ENCODE results near the gene ZBTB34.
"Not testable (repeated sequence)": the region's sequence is repeated elsewhere in the genome, so short reads cannot be mapped to it uniquely, and the experiment has no call there.

ZBTB34 gene, protein sequence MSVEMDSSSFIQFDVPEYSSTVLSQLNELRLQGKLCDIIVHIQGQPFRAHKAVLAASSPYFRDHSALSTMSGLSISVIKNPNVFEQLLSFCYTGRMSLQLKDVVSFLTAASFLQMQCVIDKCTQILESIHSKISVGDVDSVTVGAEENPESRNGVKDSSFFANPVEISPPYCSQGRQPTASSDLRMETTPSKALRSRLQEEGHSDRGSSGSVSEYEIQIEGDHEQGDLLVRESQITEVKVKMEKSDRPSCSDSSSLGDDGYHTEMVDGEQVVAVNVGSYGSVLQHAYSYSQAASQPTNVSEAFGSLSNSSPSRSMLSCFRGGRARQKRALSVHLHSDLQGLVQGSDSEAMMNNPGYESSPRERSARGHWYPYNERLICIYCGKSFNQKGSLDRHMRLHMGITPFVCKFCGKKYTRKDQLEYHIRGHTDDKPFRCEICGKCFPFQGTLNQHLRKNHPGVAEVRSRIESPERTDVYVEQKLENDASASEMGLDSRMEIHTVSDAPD

DNA sequence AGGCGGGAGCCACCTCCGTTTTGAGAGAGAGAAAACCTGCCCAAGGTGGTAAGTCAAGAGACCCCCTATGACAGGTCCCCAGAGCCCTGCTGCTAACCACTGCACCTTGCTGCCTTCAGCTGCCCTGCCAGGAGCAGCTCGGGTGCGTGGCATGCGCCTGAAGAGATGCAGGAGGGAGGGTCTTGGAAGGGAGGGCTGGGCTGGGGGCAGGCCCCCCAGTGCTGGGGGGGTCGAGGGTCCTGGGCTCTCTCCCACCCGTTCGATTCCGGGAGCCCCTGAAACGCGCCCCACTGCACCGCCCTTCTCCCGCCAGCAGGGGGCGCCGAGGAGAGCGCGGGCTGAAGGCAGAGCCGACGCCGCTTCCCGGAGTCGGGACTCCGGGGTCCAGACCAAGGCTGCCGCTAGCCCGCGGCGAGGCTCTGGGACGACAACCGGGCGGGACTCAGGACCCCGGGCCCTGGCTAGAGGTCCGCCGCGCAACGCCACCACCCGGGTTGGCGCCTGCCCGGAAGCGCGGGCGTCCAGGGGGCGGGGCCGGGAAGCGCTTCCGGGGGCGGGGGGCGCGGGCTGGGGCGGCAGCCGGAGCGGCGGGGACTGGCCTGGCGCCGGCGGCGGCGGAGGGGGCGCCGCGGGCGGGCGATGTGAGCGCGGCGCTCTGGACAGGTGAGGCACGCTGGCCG lies at the start of gene ZBTB34:
Gene ZBTB34 (plus strand): TSS at position 563 of the 680 bp plus-strand sequence. CDS start 18,761 bp downstream, outside the sequence.
- peak; percentile 48 to 58 for DNase-seq (ENCODE audit: low read depth in 2 of 2)

GRCh38 chr9:126813072-126813471 lies 47.4 kb upstream of the ZBTB34 start:
- no peak for DNase-seq (ENCODE audit: low read depth in 2 of 2)

GRCh38 chr9:126814091-126814490 lies 46.3 kb upstream of the ZBTB34 start:
- DNase-seq (ENCODE audit: low read depth in 2 of 2) = no peak

DNA sequence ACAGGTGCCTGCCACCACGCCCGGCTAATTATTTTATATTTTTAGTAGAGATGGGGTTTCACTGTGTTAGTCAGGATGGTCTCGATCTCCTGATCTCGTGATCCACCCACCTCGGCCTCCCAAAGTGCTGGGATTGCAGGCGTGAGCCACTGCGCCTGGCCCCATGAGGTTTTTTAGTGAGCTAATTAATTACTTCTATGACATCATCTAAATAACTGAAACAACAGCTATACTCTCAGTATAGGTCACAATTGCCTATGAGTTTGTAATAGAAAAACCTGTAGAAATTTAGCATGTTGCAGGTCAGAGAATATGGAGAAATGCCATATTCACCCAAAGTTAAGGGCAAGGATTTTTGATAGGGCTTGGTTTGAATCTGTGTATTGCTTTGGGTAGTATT lies 42.8 kb upstream of the ZBTB34 start:
- DNase-seq (ENCODE audit: low read depth in 2 of 2) = not testable (repeated sequence)

GRCh38 chr9:126818482-126818881 lies 42.0 kb upstream of the ZBTB34 start:
- no peak for DNase-seq (ENCODE audit: low read depth in 2 of 2)

DNA sequence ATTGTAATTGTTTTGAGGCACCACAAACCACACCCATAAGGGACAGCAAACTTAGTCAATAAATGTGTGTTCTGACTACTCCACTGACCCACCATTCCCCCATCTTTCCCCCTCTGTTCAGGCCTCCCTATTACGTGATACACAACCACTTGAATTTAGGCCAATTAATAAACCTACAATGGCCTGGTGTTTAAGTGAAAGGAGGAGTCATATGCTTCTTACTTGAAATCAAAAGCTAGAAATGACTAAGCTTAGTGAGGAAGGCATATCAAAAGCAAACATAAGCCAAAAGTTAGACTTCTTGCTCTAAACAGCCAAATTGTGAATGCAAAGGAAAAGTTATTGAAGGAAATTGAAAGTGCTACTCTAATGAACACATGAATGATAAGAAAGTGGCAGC lies 41.0 kb upstream of the ZBTB34 start:
- DNase-seq (ENCODE audit: low read depth in 2 of 2) = no peak

GRCh38 chr9:126822278-126822677 lies 38.2 kb upstream of the ZBTB34 start:
- no peak for DNase-seq (ENCODE audit: low read depth in 2 of 2)

DNA sequence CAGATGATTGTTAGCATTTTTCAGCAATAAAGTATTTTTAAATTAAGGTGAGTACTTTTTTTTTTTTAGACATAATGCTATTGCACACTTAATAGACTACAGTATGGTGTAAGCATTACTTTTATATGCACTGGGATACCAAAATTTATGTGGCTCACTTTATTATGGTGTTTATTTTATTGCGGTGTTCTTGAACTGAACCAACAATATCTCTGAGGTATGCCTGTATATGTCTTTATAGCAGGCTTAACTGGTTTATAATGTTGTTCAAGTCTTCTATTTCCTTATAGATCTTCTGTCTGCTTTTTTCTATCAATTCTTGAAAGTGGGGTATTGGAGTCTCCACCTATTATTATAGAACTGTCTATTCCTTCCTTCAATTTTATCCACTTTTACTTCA lies 37.6 kb upstream of the ZBTB34 start:
- DNase-seq (ENCODE audit: low read depth in 2 of 2) = no peak

- DNase-seq (ENCODE audit: low read depth in 2 of 2) = not testable (repeated sequence)
Observed at GRCh38 chr9:126824052-126824451, 36.4 kb upstream of the ZBTB34 start.

DNA sequence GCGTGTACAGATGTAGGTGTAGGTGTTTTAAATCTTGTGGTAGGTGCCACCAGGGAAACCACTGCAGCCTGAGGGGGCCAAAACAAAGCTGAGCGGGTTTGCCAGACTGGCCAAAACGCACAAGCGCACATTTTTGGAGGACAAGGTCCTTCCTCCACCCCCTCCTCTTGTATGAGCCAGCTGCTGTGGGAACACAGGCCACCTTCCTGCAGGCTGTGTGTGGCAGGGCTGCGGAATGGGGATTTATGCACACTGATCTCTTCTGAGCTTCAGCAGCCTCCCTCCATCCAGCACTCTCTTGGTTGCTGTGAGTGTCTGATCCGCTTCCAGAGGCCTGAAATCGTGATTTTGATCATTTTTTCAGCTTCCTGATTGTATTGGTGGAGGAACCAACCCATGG lies 33.2 kb upstream of the ZBTB34 start:
- no peak for DNase-seq (ENCODE audit: low read depth in 2 of 2)

GRCh38 chr9:126829035-126829434 lies 31.4 kb upstream of the ZBTB34 start:
- DNase-seq (ENCODE audit: low read depth in 2 of 2) = no peak

GRCh38 chr9:126830827-126831226 lies 29.6 kb upstream of the ZBTB34 start:
- DNase-seq (ENCODE audit: low read depth in 2 of 2) = no peak

GRCh38 chr9:126832440-126832839 lies 28.0 kb upstream of the ZBTB34 start:
- DNase-seq (ENCODE audit: low read depth in 2 of 2) = no peak

- no peak for DNase-seq (ENCODE audit: low read depth in 2 of 2)
Observed at GRCh38 chr9:126833020-126833419, 27.4 kb upstream of the ZBTB34 start.

DNA sequence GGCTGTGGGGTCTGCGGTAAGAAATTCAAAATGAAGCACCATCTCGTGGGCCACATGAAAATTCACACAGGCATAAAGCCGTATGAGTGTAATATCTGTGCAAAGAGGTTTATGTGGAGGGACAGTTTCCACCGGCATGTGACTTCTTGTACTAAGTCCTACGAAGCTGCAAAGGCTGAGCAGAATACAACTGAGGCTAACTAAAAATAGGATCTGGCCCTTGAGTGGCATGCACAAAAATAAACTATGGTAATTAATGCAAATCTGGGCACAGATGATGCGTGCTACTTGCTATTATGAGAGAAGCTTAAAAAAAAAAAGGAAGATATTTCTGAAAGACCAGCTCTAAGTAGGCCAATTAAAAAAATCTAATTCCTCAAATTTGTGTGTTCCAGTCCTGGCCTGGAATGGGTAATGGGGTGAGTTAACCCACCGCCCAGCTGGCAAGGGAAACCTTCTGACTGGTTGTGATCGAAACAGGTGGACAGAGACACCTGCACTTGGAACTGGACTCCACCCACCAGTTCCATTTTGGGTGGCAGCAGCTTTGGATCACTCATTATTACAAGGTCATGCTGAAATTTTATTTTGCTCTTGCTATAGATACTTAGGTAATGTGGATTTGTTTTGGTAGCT lies 26.6 kb upstream of the ZBTB34 start:
- DNase-seq (ENCODE audit: low read depth in 2 of 2) = no peak

GRCh38 chr9:126834672-126835071 lies 25.8 kb upstream of the ZBTB34 start:
- no peak for DNase-seq (ENCODE audit: low read depth in 2 of 2)

- no peak for DNase-seq (ENCODE audit: low read depth in 2 of 2)
Observed at GRCh38 chr9:126836216-126836615, 24.2 kb upstream of the ZBTB34 start.

GRCh38 chr9:126838055-126838811 lies 22.2 kb upstream of the ZBTB34 start:
- no peak for DNase-seq (ENCODE audit: low read depth in 2 of 2)

DNA sequence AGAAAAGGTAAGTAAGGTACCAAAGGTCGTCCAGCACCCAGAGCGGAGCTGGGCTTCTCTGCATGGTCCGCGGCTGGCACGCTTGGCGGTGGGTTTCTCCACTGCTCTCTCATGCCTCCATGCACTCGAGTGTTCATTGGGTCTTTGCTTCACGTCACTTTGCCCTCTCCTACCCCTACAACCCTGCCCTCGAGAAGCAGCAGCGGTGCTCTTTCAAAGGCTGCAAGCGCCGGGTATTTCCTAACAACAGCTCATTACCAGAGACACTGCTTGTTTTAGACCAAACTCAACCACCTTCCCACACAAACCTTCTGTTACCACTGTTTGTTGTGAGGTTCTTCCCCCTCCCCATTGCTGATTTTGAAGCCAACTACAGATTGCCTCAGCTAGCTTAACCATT lies 21.5 kb upstream of the ZBTB34 start:
- no peak for DNase-seq (ENCODE audit: low read depth in 2 of 2)

DNA sequence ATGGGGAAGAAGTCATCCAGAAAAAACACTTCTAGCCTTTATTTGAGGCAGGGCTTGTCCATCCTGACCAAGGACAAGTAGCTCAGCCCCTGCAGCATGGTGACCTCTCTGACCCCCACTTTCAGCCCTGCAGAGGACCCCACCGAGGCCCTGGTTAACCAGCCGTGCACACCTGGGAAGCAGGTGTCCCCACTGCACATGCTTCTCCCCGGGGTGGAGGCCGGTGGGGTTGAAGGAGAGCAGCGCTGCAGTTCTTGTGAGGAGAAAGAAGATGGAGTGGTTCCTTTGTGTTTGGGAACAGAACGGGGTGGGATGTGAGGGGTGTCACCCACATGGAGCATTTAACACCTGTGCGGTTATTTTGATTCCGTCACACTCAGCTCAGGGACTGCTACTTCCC lies 21.1 kb upstream of the ZBTB34 start:
- DNase-seq (ENCODE audit: low read depth in 2 of 2) = no peak

DNA sequence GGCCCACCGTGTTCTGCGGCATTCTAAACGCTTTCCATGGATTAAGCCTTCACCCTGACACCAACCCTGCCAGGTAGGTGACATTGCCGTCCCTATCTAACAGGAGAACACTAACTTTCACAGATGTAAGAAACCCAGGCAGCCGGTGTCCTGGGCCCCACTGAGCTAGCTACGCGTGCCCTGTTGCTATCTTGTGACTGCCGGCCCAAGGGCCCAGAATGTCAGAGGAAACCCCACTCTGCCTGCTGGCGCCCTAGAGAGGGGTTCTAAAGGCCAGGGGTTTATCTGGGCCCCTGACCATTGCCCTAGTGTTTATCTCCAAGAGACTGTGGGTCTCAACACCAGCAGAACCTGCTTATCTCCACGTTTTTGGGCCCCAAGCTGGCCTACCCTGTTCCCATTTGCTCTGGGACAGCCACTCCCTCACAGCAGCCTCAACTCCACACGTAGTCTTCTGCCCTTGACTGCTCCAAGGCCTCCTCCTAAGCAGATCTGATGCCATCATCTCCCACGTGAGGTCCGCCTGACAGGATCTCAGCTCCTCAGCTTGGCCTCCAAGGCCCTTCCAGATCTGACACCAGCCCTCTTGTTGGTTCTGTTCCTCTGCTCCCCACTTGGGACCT lies 18.1 kb upstream of the ZBTB34 start:
- DNase-seq (ENCODE audit: low read depth in 2 of 2) = no peak
